ENCODE results near the gene SNN.

DNA sequence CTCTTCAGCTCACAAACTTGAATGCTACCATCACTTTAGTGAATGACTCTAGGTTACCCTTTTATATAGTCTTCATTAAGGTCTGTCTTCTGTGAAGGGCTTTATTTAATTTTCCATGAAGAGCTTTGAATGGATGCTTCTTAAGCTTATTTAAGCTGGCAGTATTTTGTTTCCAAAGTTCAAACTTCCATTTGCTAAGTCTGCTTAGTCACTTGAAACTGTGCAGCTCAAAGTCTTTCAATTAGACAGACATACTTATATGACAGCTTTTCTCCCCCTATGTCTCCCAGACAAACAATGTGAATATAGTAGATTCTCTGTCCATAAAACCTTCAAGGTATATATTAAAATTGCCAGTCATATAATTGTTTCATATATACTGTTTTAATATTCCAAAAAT, 50.9 kb downstream of the SNN start:
- no peak for TF ChIP-seq POLR2A (IDR thresholded peaks at IDR 0.05)
- TF ChIP-seq, protein P1, sequence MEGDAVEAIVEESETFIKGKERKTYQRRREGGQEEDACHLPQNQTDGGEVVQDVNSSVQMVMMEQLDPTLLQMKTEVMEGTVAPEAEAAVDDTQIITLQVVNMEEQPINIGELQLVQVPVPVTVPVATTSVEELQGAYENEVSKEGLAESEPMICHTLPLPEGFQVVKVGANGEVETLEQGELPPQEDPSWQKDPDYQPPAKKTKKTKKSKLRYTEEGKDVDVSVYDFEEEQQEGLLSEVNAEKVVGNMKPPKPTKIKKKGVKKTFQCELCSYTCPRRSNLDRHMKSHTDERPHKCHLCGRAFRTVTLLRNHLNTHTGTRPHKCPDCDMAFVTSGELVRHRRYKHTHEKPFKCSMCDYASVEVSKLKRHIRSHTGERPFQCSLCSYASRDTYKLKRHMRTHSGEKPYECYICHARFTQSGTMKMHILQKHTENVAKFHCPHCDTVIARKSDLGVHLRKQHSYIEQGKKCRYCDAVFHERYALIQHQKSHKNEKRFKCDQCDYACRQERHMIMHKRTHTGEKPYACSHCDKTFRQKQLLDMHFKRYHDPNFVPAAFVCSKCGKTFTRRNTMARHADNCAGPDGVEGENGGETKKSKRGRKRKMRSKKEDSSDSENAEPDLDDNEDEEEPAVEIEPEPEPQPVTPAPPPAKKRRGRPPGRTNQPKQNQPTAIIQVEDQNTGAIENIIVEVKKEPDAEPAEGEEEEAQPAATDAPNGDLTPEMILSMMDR (IDR thresholded peaks at IDR 0.05): no peak

Measured in vagina (tissue), 2 donors.